ENCODE results near the gene ULK3. TPM values are rescaled to one million over a fixed set of nuclear protein-coding genes. Genes with fewer than 3 reads are reported as not detected.

Gene ULK3
- total and polyA plus RNA-seq, 2 donors, result 26.0 to 59.4 TPM

DNA sequence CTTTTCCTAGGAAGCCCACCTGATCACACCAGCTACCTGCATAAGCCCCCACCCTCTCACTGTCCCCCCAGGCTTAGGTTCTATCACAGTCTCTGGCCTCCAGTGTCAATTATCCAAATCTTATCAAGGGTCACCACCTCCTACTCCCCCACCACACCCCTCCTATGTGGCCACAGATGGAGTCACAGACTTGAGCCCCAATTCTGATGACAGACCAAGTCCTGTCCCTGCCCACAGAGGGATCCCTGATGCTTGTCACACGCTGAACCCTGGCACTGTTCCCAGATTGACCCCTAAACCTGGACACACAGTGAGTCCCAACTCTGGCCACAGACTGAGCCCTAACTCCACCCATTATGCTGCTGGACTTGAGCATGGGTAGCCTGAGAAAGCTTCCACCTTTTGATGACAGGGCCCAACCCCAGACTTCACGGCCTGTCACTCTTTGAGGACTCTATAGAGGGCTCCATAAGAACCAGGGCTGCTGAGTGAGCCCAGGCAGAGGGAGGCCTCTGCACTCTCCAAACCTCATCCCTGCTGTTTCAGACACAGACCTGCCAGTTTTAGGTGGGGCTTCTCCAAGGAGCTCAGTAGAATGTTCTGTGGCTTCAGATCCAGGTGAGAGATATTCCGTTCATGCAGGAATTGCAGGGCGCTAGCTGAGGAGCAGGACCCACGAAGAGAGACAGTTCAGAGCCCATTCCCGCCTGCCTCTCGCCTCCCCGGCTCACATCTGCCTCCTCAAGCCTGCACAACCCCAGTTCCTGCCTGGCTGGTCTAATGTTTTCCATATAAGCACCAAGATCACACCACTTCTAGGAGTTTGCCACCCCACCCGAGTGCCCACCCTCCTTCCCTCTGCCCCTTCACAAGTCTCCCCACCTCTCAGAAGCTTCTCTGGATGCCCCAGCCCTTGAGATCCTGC lies 1.8 kb downstream of the ULK3 start:
- Histone ChIP-seq H3K27me3 (ENCODE audit: control insufficient read depth in 2 of 2, insufficient read depth in 1 of 2, low read length in 1 of 2) (no peaks in the 10 kb centered on the region), H3K27ac (ENCODE audit: low read depth in 1 of 2, low read length in 1 of 2) (no peak overlapping the region)

DNA sequence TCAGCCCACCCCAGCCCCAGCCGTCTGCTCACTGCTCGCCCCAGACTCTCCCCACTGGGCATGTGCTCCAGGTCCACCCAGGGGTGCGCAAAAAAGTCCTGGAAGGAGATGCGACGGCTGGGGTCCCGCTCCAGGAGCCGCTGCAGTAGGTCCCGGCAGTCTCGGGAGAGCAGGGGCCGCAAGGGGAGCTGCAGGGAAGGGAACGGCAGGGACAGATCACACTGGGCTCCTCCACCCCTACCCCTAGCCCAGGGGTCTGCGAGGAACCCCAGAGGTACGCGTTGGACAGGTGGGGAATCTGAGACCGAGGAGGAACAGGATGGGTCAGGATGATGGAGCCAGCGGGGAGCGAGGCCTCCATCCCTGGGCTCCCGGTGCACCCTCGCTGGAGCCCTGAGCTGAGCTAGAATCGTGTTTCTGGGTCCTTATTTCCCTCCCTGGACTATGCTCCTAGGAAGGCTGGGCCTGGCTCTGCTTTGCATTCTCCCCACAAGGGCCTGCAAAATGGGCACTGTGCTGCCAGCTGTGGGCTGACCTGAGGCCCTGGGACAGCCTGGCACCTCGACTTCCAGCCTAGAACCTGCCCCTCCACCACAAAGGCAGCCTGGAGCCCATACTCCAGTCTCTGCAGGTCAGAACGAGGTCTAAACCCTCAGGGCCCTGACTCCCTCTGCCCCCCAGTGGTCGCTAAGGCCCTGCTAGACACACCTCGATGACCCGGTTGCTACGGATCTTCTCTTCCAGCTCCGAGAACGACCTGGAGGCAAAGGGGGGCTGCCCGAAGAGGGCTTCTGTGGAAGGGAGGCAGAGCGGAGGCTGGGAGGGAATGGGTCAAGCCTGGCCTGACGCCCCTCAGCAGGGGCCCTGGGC lies 3.2 kb downstream of the ULK3 start:
- H3K27me3 ChIP-seq (ENCODE audit: control insufficient read depth in 2 of 2, insufficient read depth in 1 of 2, low read length in 1 of 2), result no peaks in the 10 kb centered on the region
- H3K36me3 ChIP-seq (ENCODE audit: control insufficient read depth in 2 of 2, insufficient read depth in 2 of 2, low read length in 1 of 2), result peaks cover 5 to 17% of the 10 kb centered on the region in 2 donors
- no peak for DNase-seq (ENCODE audit: low read depth in 6 of 9, low spot score in 9 of 9)
- H3K4me3 ChIP-seq (ENCODE audit: low read length in 2 of 2), result no peak overlapping the region
- H3K27ac ChIP-seq (ENCODE audit: low read depth in 1 of 2, low read length in 1 of 2), result no peak overlapping the region
- H3K4me1 ChIP-seq (ENCODE audit: control insufficient read depth in 2 of 2, insufficient read depth in 2 of 2, low read length in 2 of 2), result peaks cover 7 to 23% of the 10 kb centered on the region in 2 donors
- WGBS, result 96% methylated on average over 31 of the region's 31 CpGs
- H3K9me3 ChIP-seq (ENCODE audit: control insufficient read depth in 2 of 2, insufficient read depth in 1 of 2, low read length in 1 of 2), result no peaks in the 10 kb centered on the region

More for the DNA sequence above, 1.8 kb downstream of the ULK3 start:
- Histone ChIP-seq H3K4me3 (ENCODE audit: low read length in 2 of 2) (no peak overlapping the region), H3K9me3 (ENCODE audit: control insufficient read depth in 2 of 2, insufficient read depth in 1 of 2, low read length in 1 of 2) (no peaks in the 10 kb centered on the region), H3K4me1 (ENCODE audit: control insufficient read depth in 2 of 2, insufficient read depth in 2 of 2, low read length in 2 of 2) (peaks cover 7 to 32% of the 10 kb centered on the region in 2 donors), H3K36me3 (ENCODE audit: control insufficient read depth in 2 of 2, insufficient read depth in 2 of 2, low read length in 1 of 2) (peaks cover 14 to 24% of the 10 kb centered on the region in 2 donors)
- DNase-seq (ENCODE audit: low read depth in 6 of 9, low spot score in 9 of 9), result no peak
- 98% methylated on average over 9 of the region's 9 CpGs for WGBS

DNA sequence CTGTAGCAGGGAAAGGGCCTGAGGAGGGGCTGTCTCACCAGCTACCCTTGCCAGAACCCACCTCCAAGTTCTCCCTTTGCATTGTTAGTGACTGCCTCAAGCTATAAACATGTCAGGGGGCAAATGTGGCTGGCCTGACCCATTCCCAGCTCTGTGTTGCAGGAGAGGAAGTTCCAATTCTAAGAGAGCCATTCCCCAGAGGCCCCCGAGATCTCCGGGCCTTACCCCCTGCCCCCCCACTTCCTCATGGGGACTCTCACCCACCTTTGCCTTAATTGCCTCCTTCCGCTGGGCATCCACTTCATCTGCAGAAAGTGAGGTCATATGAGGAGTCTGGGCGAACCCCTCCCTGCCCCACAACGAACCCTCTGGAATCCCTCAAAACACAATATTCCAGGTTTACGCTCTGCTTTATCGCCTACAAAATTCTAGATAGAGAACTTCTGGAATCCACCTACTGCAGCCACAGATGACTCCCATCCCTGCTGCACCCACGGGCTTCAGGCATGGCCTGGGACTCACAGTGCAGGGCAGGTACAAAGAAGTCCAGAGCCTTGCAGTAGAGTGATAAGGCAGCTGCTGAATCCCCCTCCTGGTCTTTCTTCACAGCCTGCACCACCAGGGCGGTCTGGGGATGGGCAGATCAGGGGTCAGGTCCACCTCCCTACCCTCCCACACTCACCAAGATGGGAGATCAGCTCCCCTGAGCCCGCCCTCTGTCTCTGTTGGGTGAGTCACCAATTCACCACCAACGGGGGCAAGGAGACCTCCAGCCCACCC lies 4.0 kb downstream of the ULK3 start:
- H3K27me3 ChIP-seq (ENCODE audit: control insufficient read depth in 2 of 2, insufficient read depth in 1 of 2, low read length in 1 of 2), result no peaks in the 10 kb centered on the region
- no peak overlapping the region for H3K27ac ChIP-seq (ENCODE audit: low read depth in 1 of 2, low read length in 1 of 2)
- 97% methylated on average over 11 of the region's 11 CpGs for WGBS
- DNase-seq (ENCODE audit: low read depth in 6 of 9, low spot score in 9 of 9), result no peak
- peaks cover 0 to 17% of the 10 kb centered on the region in 2 donors for H3K36me3 ChIP-seq (ENCODE audit: control insufficient read depth in 2 of 2, insufficient read depth in 2 of 2, low read length in 1 of 2)
- H3K4me1 ChIP-seq (ENCODE audit: control insufficient read depth in 2 of 2, insufficient read depth in 2 of 2, low read length in 2 of 2), result peaks cover 7 to 17% of the 10 kb centered on the region in 2 donors
- H3K9me3 ChIP-seq (ENCODE audit: control insufficient read depth in 2 of 2, insufficient read depth in 1 of 2, low read length in 1 of 2), result no peaks in the 10 kb centered on the region
- H3K4me3 ChIP-seq (ENCODE audit: low read length in 2 of 2), result no peak overlapping the region

DNA sequence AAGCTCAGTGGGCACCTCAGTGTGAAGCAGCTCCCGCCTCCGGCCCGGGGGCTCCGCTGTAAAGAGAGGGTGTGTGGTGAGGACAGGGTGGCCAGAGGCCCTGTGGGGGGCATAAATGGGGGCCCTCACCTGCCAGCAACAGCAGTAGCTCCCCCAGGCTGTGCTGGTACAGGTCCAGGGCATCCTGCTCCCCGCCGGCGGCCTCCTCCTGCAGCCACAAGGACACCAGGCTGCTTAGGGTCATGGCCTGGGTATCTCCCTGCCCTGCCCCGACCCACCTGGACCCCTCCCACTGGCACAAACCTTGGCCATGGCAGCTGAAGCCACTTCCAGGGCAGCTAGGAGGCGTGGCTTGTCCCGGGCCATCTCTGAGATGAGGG lies 4.8 kb downstream of the ULK3 start:
- peaks cover 7 to 10% of the 10 kb centered on the region in 2 donors for H3K4me1 ChIP-seq (ENCODE audit: control insufficient read depth in 2 of 2, insufficient read depth in 2 of 2, low read length in 2 of 2)
- no peak for DNase-seq (ENCODE audit: low read depth in 6 of 9, low spot score in 9 of 9)
- H3K9me3 ChIP-seq (ENCODE audit: control insufficient read depth in 2 of 2, insufficient read depth in 1 of 2, low read length in 1 of 2), result no peaks in the 10 kb centered on the region
- H3K4me3 ChIP-seq (ENCODE audit: low read length in 2 of 2), result no peak overlapping the region
- peaks cover 0 to 17% of the 10 kb centered on the region in 2 donors for H3K36me3 ChIP-seq (ENCODE audit: control insufficient read depth in 2 of 2, insufficient read depth in 2 of 2, low read length in 1 of 2)
- no peak overlapping the region for H3K27ac ChIP-seq (ENCODE audit: low read depth in 1 of 2, low read length in 1 of 2)
- H3K27me3 ChIP-seq (ENCODE audit: control insufficient read depth in 2 of 2, insufficient read depth in 1 of 2, low read length in 1 of 2), result no peaks in the 10 kb centered on the region
- 97% methylated on average over 10 of the region's 10 CpGs for WGBS

DNA sequence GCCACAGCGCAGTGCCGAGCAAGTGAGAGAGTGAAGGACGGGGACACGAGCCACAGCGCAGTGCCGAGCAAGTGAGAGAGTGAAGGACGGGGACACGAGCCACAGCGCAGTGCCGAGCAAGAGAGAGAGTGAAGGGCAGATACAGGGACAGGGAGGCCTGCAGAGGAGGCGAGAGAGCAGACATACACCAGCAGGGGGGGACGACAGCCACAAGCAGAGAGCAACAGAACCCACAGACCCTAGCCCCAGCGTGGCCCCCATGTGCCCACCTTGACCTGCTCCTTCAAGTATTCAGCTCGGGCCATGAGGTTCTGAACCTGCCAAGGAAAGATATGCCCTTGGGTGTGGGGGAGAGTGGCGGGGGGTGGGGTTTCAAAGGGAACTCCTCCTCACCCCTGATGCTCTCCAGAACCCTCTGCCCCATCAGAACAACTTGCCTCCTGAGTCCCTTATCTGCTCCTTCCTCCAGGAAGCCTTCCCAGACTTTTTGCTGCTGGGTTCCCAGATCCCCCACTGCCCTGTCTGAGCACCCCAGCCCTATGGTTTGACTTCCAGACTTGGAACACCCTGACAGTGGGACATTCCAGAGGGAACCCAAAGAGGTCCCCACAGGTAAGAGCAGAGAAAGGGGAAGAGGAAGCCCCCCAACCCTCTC lies 5.3 kb downstream of the ULK3 start:
- WGBS, result 89% methylated on average over 15 of the region's 15 CpGs
- peaks cover 0 to 17% of the 10 kb centered on the region in 2 donors for H3K36me3 ChIP-seq (ENCODE audit: control insufficient read depth in 2 of 2, insufficient read depth in 2 of 2, low read length in 1 of 2)

DNA sequence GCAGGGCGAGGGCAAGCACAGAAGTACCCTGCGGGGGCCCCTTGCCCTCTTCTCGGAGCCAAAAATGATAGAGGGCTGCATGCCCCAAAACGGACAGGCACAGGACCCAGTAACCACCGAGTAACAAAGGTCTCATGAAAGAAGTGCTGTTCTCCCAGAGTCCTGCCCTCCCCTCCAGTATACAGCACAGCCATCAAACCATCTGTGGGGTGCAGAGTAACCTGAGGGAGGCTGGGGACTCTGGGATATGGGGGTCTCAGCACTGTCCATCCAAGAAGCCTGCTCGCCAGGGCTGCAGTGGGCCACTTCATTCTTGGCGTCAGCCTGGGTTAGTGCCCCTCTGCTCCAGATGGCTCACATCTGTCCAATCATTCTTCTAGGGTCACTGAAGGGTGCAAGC lies 6.1 kb downstream of the ULK3 start:
- Histone ChIP-seq H3K4me1 (ENCODE audit: control insufficient read depth in 2 of 2, insufficient read depth in 2 of 2, low read length in 2 of 2) (peaks cover 0 to 2% of the 10 kb centered on the region in 2 donors), H3K9me3 (ENCODE audit: control insufficient read depth in 2 of 2, insufficient read depth in 1 of 2, low read length in 1 of 2) (no peaks in the 10 kb centered on the region), H3K36me3 (ENCODE audit: control insufficient read depth in 2 of 2, insufficient read depth in 2 of 2, low read length in 1 of 2) (peaks cover 0 to 17% of the 10 kb centered on the region in 2 donors), H3K4me3 (ENCODE audit: low read length in 2 of 2) (no peak overlapping the region), H3K27me3 (ENCODE audit: control insufficient read depth in 2 of 2, insufficient read depth in 1 of 2, low read length in 1 of 2) (no peaks in the 10 kb centered on the region), H3K27ac (ENCODE audit: low read depth in 1 of 2, low read length in 1 of 2) (no peak overlapping the region)
- WGBS, result 97% methylated on average over 7 of the region's 7 CpGs
- DNase-seq (ENCODE audit: low read depth in 6 of 9, low spot score in 9 of 9), result no peak

More for the DNA sequence above, 5.3 kb downstream of the ULK3 start:
- no peak for DNase-seq (ENCODE audit: low read depth in 6 of 9, low spot score in 9 of 9)
- no peak overlapping the region for H3K27ac ChIP-seq (ENCODE audit: low read depth in 1 of 2, low read length in 1 of 2)
- H3K9me3 ChIP-seq (ENCODE audit: control insufficient read depth in 2 of 2, insufficient read depth in 1 of 2, low read length in 1 of 2), result no peaks in the 10 kb centered on the region
- no peak overlapping the region for H3K4me3 ChIP-seq (ENCODE audit: low read length in 2 of 2)
- H3K4me1 ChIP-seq (ENCODE audit: control insufficient read depth in 2 of 2, insufficient read depth in 2 of 2, low read length in 2 of 2), result peaks cover 7 to 8% of the 10 kb centered on the region in 2 donors
- no peaks in the 10 kb centered on the region for H3K27me3 ChIP-seq (ENCODE audit: control insufficient read depth in 2 of 2, insufficient read depth in 1 of 2, low read length in 1 of 2)

DNA sequence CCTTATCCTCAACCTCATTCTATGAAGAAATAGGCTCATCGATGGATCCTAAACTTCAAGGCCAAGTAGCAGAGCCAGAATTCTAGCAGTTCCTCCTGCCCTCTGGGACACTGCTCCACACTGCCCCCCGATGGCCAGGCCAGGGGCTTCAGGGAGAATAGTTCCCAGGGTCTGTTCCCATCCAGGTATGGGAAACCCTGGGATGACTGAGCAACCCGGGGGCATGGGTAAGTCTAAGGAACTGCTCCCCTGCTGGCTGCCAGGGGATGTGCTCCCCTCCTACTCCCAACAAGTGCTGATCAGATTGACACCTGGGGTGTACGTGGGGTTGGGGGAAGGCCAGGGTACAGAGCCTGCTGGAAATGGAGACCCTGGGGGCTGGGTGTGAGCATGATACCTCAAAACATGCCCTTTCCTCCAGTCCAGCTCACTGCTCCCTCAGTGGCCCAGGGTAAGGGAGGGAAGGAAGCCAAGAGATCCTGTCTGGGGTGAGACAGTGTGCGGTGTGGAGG lies 7.6 kb downstream of the ULK3 start:
- Histone ChIP-seq H3K4me3 (ENCODE audit: low read length in 2 of 2) (no peak overlapping the region), H3K27me3 (ENCODE audit: control insufficient read depth in 2 of 2, insufficient read depth in 1 of 2, low read length in 1 of 2) (no peaks in the 10 kb centered on the region), H3K36me3 (ENCODE audit: control insufficient read depth in 2 of 2, insufficient read depth in 2 of 2, low read length in 1 of 2) (peaks cover 0 to 11% of the 10 kb centered on the region in 2 donors), H3K27ac (ENCODE audit: low read depth in 1 of 2, low read length in 1 of 2) (no peak overlapping the region), H3K9me3 (ENCODE audit: control insufficient read depth in 2 of 2, insufficient read depth in 1 of 2, low read length in 1 of 2) (no peaks in the 10 kb centered on the region), H3K4me1 (ENCODE audit: control insufficient read depth in 2 of 2, insufficient read depth in 2 of 2, low read length in 2 of 2) (no peaks in the 10 kb centered on the region)
- DNase-seq (ENCODE audit: low read depth in 6 of 9, low spot score in 9 of 9), result peak in 1 of 9 donors; percentile 26
- WGBS, result 48% methylated on average over 5 of the region's 5 CpGs

DNA sequence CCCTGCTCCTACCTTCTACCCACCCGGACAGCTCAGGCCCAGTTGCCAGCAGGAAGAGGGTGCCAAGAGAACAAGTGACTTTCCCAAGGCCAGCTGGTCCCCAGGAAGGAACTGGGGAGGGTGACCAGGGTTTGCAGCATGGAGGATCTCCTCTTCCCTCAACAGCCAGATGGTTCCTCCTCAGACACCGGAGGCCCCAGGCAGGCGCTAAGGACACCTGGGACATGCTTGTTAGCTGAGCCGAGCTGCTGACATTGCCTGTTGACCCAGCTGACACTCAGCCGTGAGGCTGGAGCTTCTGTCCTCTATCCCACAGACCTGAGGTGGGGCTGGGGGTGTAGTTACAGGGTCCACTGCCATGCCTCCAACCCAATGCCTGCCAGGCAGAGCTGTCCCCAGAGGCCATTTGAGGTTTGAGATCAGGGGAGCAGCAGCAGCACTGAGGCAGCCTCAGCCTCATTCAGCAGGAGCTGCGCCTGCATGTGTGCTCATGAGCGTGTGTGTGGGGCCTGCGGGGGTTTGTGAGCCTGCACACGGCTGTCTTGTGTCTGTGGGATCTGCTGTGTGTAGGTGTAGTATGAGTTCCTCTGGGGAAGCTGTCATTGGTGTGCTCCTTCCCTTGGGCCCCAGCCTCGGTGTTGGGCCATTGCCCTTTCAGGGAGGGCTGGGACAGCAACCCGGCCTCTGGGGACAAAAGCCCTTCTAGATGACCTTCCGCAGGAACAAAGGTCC lies 9.4 kb downstream of the ULK3 start:
- Histone ChIP-seq H3K9me3 (ENCODE audit: control insufficient read depth in 2 of 2, insufficient read depth in 1 of 2, low read length in 1 of 2) (no peaks in the 10 kb centered on the region), H3K4me1 (ENCODE audit: control insufficient read depth in 2 of 2, insufficient read depth in 2 of 2, low read length in 2 of 2) (no peaks in the 10 kb centered on the region), H3K4me3 (ENCODE audit: low read length in 2 of 2) (no peak overlapping the region), H3K36me3 (ENCODE audit: control insufficient read depth in 2 of 2, insufficient read depth in 2 of 2, low read length in 1 of 2) (peaks cover 0 to 11% of the 10 kb centered on the region in 2 donors), H3K27ac (ENCODE audit: low read depth in 1 of 2, low read length in 1 of 2) (no peak overlapping the region), H3K27me3 (ENCODE audit: control insufficient read depth in 2 of 2, insufficient read depth in 1 of 2, low read length in 1 of 2) (peaks cover 0 to 8% of the 10 kb centered on the region in 2 donors)
- DNase-seq (ENCODE audit: low read depth in 6 of 9, low spot score in 9 of 9), result no peak
- 64% methylated on average over 12 of the region's 12 CpGs for WGBS

All from thymus (tissue), 11 donors.